ENCODE data around the gene NKD2.

Gene NKD2

GRCh38 chr5:964821-965220 is 43.8 kb upstream of the NKD2 start:
- no peak overlapping the region for H3K9ac ChIP-seq (ENCODE audit: low read length)
- H3K9me2 ChIP-seq (ENCODE audit: low read depth, low read length): no peaks in the 10 kb centered on the region
- no peaks in the 10 kb centered on the region for H3K79me2 ChIP-seq (ENCODE audit: insufficient read depth, low read length)
- TF ChIP-seq CTCF (IDR thresholded peaks at IDR 0.05; ENCODE audit: low read length) (no peak), EZH2 (IDR thresholded peaks at IDR 0.05; ENCODE audit: borderline replicate concordance, low read length) (no peak)
- no peaks in the 10 kb centered on the region for H3K36me3 ChIP-seq (ENCODE audit: insufficient read depth, low read length)
- H2AFZ ChIP-seq (ENCODE audit: low read length): no peak overlapping the region
- peak overlapping the region; percentile 73 for H3K27ac ChIP-seq (ENCODE audit: low read depth, low read length, poor library complexity, severe bottlenecking)
- no peak overlapping the region for H3K4me3 ChIP-seq (ENCODE audit: low read depth, low read length, poor library complexity, severe bottlenecking)
- H3K4me1 ChIP-seq (ENCODE audit: insufficient read depth, low read length, severe bottlenecking): peaks cover 19% of the 10 kb centered on the region
- no peaks in the 10 kb centered on the region for H3K9me3 ChIP-seq (ENCODE audit: low read length)
- no peaks in the 10 kb centered on the region for H3K27me3 ChIP-seq (ENCODE audit: insufficient read depth, low read length)
- H4K20me1 ChIP-seq (ENCODE audit: insufficient read depth, low read length): no peaks in the 10 kb centered on the region
- H3F3A ChIP-seq (ENCODE audit: insufficient read depth, low read length): no peaks in the 10 kb centered on the region
- H3K4me2 ChIP-seq (ENCODE audit: low read length): no peak overlapping the region

- TF ChIP-seq EZH2 (IDR thresholded peaks at IDR 0.05; ENCODE audit: borderline replicate concordance, low read length) (no peak), CTCF (IDR thresholded peaks at IDR 0.05; ENCODE audit: low read length) (no peak)
- no peak overlapping the region for H3K27ac ChIP-seq (ENCODE audit: low read depth, low read length, poor library complexity, severe bottlenecking)
- no peak overlapping the region for H3K4me2 ChIP-seq (ENCODE audit: low read length)
Measured at GRCh38 chr5:965604-966344, 42.8 kb upstream of the NKD2 start.

GRCh38 chr5:966345-966710 is 42.3 kb upstream of the NKD2 start:
- Histone ChIP-seq H3K4me2 (ENCODE audit: low read length) (no peak overlapping the region), H3K9me2 (ENCODE audit: low read depth, low read length) (no peaks in the 10 kb centered on the region)

More at GRCh38 chr5:965604-966344, 42.8 kb upstream of the NKD2 start:
- H4K20me1 ChIP-seq (ENCODE audit: insufficient read depth, low read length): no peaks in the 10 kb centered on the region
- H3K4me3 ChIP-seq (ENCODE audit: low read depth, low read length, poor library complexity, severe bottlenecking): no peak overlapping the region
- H3K9me3 ChIP-seq (ENCODE audit: low read length): no peaks in the 10 kb centered on the region
- no peaks in the 10 kb centered on the region for H3K79me2 ChIP-seq (ENCODE audit: insufficient read depth, low read length)
- H2AFZ ChIP-seq (ENCODE audit: low read length): no peak overlapping the region
- H3K9me2 ChIP-seq (ENCODE audit: low read depth, low read length): no peaks in the 10 kb centered on the region
- peaks cover 19% of the 10 kb centered on the region for H3K4me1 ChIP-seq (ENCODE audit: insufficient read depth, low read length, severe bottlenecking)
- H3K27me3 ChIP-seq (ENCODE audit: insufficient read depth, low read length): no peaks in the 10 kb centered on the region
- H3F3A ChIP-seq (ENCODE audit: insufficient read depth, low read length): no peaks in the 10 kb centered on the region
- H3K36me3 ChIP-seq (ENCODE audit: insufficient read depth, low read length): no peaks in the 10 kb centered on the region
- no peak overlapping the region for H3K9ac ChIP-seq (ENCODE audit: low read length)

More at GRCh38 chr5:966345-966710, 42.3 kb upstream of the NKD2 start:
- no peak overlapping the region for H3K27ac ChIP-seq (ENCODE audit: low read depth, low read length, poor library complexity, severe bottlenecking)
- no peaks in the 10 kb centered on the region for H4K20me1 ChIP-seq (ENCODE audit: insufficient read depth, low read length)
- H3K4me1 ChIP-seq (ENCODE audit: insufficient read depth, low read length, severe bottlenecking): peaks cover 19% of the 10 kb centered on the region
- H3K79me2 ChIP-seq (ENCODE audit: insufficient read depth, low read length): no peaks in the 10 kb centered on the region
- no peaks in the 10 kb centered on the region for H3K27me3 ChIP-seq (ENCODE audit: insufficient read depth, low read length)
- H3F3A ChIP-seq (ENCODE audit: insufficient read depth, low read length): no peaks in the 10 kb centered on the region
- no peak for TF ChIP-seq CTCF (IDR thresholded peaks at IDR 0.05; ENCODE audit: low read length)
- TF ChIP-seq EZH2 (IDR thresholded peaks at IDR 0.05; ENCODE audit: borderline replicate concordance, low read length): no peak
- no peak overlapping the region for H3K9ac ChIP-seq (ENCODE audit: low read length)
- no peak overlapping the region for H2AFZ ChIP-seq (ENCODE audit: low read length)
- no peak overlapping the region for H3K4me3 ChIP-seq (ENCODE audit: low read depth, low read length, poor library complexity, severe bottlenecking)
- H3K9me3 ChIP-seq (ENCODE audit: low read length): no peaks in the 10 kb centered on the region
- H3K36me3 ChIP-seq (ENCODE audit: insufficient read depth, low read length): no peaks in the 10 kb centered on the region

All from OCI-LY1 (cell line).